ENCODE results near the gene PCP2.

PCP2 gene

DNA sequence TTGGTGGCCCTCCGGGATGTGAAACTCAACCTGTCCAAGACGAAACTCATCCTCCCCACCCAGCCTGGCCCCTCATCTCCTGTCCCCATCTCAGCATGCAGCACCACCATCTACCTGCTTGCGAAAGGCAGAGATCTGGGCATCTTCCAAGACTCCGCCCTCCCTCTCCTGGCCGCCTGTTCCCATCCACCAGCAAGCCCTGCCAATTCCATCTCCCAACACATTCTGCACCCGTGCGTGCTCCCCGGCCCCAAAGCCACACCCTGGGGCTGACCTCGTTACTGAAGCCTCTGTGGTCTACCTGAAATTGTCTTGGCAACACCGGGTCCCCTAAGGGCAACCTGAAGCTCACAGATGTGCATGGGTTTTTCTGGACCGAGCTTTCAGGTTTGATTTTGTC lies 51.1 kb downstream of the PCP2 start:
- TF ChIP-seq, protein P1, sequence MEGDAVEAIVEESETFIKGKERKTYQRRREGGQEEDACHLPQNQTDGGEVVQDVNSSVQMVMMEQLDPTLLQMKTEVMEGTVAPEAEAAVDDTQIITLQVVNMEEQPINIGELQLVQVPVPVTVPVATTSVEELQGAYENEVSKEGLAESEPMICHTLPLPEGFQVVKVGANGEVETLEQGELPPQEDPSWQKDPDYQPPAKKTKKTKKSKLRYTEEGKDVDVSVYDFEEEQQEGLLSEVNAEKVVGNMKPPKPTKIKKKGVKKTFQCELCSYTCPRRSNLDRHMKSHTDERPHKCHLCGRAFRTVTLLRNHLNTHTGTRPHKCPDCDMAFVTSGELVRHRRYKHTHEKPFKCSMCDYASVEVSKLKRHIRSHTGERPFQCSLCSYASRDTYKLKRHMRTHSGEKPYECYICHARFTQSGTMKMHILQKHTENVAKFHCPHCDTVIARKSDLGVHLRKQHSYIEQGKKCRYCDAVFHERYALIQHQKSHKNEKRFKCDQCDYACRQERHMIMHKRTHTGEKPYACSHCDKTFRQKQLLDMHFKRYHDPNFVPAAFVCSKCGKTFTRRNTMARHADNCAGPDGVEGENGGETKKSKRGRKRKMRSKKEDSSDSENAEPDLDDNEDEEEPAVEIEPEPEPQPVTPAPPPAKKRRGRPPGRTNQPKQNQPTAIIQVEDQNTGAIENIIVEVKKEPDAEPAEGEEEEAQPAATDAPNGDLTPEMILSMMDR (IDR thresholded peaks at IDR 0.05; ENCODE audit: low read depth, low read length, missing control alignments) = no peak
- no peak overlapping the region for H3K4me3 ChIP-seq (ENCODE audit: low read depth, low read length)
- in situ Hi-C loops (cut with HindIII; ENCODE audit: low sequenced_read_pairs) = loop anchor here (25.0 kb wide), 1 partner anchor 205 kb away; no protein-coding TSS in a partner anchor

More for the DNA sequence above, 51.1 kb downstream of the PCP2 start:
- no peak for DNase-seq (ENCODE audit: low read depth)

Measured in astrocyte of the cerebellum (primary cell).